WI38 (cell line): Measurements from ENCODE around the gene SEC22A.

Source experiments
- H3K4me3 ChIP-seq: 2 replicates; pipeline ENCODE4 v1.5.1; 2011; ENCODE audit warnings: low read depth, mild to moderate bottlenecking, control low read depth, low read length
- TF ChIP-seq, protein P1 (sequence below): IDR thresholded peaks from 2 replicates; pipeline ENCODE4 v1.5.1; 2012; ENCODE audit warnings: low read depth, mild to moderate bottlenecking, control low read depth, low read length

SEC22A gene

GRCh38 chr3:123292321-123293310 is 90.9 kb downstream of the SEC22A start:
- H3K4me3 ChIP-seq, result no peak overlapping the region
- TF ChIP-seq, protein P1, sequence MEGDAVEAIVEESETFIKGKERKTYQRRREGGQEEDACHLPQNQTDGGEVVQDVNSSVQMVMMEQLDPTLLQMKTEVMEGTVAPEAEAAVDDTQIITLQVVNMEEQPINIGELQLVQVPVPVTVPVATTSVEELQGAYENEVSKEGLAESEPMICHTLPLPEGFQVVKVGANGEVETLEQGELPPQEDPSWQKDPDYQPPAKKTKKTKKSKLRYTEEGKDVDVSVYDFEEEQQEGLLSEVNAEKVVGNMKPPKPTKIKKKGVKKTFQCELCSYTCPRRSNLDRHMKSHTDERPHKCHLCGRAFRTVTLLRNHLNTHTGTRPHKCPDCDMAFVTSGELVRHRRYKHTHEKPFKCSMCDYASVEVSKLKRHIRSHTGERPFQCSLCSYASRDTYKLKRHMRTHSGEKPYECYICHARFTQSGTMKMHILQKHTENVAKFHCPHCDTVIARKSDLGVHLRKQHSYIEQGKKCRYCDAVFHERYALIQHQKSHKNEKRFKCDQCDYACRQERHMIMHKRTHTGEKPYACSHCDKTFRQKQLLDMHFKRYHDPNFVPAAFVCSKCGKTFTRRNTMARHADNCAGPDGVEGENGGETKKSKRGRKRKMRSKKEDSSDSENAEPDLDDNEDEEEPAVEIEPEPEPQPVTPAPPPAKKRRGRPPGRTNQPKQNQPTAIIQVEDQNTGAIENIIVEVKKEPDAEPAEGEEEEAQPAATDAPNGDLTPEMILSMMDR, result no peak

DNA sequence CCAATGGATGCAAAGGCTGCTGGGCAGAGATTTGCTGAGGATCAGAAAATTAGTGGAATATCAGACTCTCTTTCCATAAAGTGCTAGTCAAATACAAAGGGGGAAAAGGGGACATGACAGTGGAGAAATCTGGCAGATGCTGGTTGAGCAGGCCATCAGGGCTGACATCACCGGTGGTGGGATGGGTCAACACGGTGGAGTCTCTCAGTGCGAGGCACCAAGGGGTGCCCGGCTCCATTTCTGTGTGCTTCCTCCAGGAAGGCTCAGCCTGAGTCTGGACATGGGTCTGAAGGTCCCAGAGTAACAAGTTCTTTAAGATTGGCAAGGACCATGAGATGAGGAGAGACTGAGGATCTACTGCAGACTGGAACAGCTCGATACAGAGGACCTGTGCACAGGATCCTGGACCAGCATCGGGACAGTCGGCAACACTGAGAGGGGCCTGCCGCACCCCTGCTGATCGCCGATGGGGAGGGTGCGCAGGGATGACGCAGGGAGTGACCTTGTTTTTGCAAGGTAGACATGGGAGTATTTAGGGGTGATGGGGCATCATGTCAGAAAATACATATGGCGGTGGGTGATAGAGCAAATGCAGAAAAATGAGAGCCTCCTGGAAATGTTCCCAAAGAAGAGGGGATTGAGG is 92.7 kb downstream of the SEC22A start:
- H3K4me3 ChIP-seq, result no peak overlapping the region
- TF ChIP-seq, protein P1, result no peak

GRCh38 chr3:123295171-123295900 is 93.6 kb downstream of the SEC22A start:
- TF ChIP-seq, protein P1, result no peak
- no peak overlapping the region for H3K4me3 ChIP-seq

- no peak overlapping the region for H3K4me3 ChIP-seq
- TF ChIP-seq, protein P1, result no peak
Observed at GRCh38 chr3:123295901-123296250, 94.1 kb downstream of the SEC22A start.

DNA sequence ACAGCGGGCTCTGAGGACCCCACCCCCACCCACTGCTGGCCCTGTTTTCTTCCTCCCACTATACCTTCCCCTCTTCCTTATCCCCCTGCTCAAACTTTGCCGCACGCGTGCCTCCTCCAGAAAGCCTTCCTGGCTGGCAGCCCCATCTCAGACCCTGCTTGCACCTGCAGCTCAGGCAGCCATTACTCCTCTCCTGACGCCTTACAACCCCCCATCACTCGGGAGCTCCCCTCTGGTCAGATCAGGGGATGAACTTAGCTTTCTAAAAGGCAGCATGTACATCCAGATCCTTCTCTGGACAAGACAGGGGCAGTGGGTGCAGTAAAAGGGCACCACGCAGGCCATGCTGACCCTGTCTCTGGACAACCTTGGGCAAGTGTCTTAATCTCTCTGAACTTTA is 94.5 kb downstream of the SEC22A start:
- TF ChIP-seq, protein P1, result no peak
- H3K4me3 ChIP-seq, result no peak overlapping the region

- H3K4me3 ChIP-seq, result no peak overlapping the region
- TF ChIP-seq, protein P1, result no peak
Observed at GRCh38 chr3:123296836-123297626, 95.3 kb downstream of the SEC22A start.
